Right lobe of liver (tissue), 6 donors: Measurements from ENCODE around the gene WDR77. TPM values are rescaled to one million over a fixed set of nuclear protein-coding genes. Genes with fewer than 3 reads are reported as not detected.

ENCODE experiments used
- ATAC-seq, 4 donors: fragments of 200-7000 bp; cut with Tn5 transposase; one replicate each; pipeline ENCODE4 v1.9.1; 2020; ENCODE audit warnings: mild to moderate bottlenecking in 4 of 4, moderate library complexity in 4 of 4
- DNase-seq, 3 donors: peaks; one replicate each; pipeline ENCODE4 v3.0.0-alpha.2; 2020
- H3K27ac ChIP-seq, 3 donors: fragments of 200-600 bp; one replicate each; pipeline ENCODE4 v1.8.0; 2022
- H3K27me3 ChIP-seq, 2 donors: fragments of 200-600 bp; one replicate each; pipeline ENCODE4 v1.8.0; 2022
- H3K36me3 ChIP-seq, 4 donors: fragments of 200-600 bp; sonication (generic) in 1 of 4; one replicate each; pipeline versions ENCODE4 v1.5.1 to v1.8.0; 2017 to 2022; ENCODE audit warnings: control low read depth in 1 of 4
- H3K4me1 ChIP-seq, 4 donors: fragments of 200-600 bp; sonication (generic) in 1 of 4; one replicate each; pipeline versions ENCODE4 v1.5.1 to v1.8.0; 2017 to 2022; ENCODE audit warnings: control low read depth in 1 of 4
- H3K4me3 ChIP-seq, 3 donors: fragments of 200-600 bp; one replicate each; pipeline ENCODE4 v1.8.0; 2022
- H3K9me3 ChIP-seq, 4 donors: fragments of 200-600 bp; sonication (generic) in 1 of 4; one replicate each; pipeline versions ENCODE4 v1.5.1 to v1.8.0; 2017 to 2022; ENCODE audit warnings: control low read depth in 1 of 4
- POLR2A ChIP-seq: fragments of 450-650 bp; IDR thresholded peaks from one replicate; pipeline ENCODE4 v1.6.1; 2017; ENCODE audit warnings: antibody characterized with exemption, mild to moderate bottlenecking
- WGBS: methylation state at CpG from one replicate; pipeline ENCODE4 v1.1.6; 2018; ENCODE audit warnings: low coverage, low lambda C conversion rate; ENCODE audit not compliant: insufficient coverage; ENCODE audit errors: missing lambda C conversion rate; 5-methylcytosine and 5-hydroxymethylcytosine counted together
- intact Hi-C, 2 donors: fragments of 100-400 bp; cut with DNase I; formaldehyde crosslinking; loops; one replicate each; pipeline versions ENCODE4 v1.11.2 to v1.14.1; 2022
- total RNA-seq, 6 experiments: library from RNA; depleted of rRNA in 2 of 6; stranded (reverse); fragments of >200 nt in 2 of 6; fragmentation: NEBNext Ultra II Directional in 3 of 6; extraction: Animal tissue kit (Norgen Biotek cat#: 25700) in 3 of 6; gene quantifications; one replicate each; pipeline versions ENCODE4 v1.1.0 to v1.2.4, GENCODE V29; 2016 to 2023
- TF ChIP-seq, protein P1 (sequence below), 4 donors: fragments of 200-600 bp in 3 of 4; fragments of 450-650 bp in 1 of 4; IDR thresholded peaks; one replicate each; pipeline versions ENCODE4 v1.5.1 to v1.8.0; 2016 to 2022; ENCODE audit warnings: antibody characterized with exemption in 4 of 4, mild to moderate bottlenecking in 2 of 4
- donor health status: DM: no; HTN: yes; CAD: no.
- donor health status: DM: no; HTN: no; CAD: no.
- donor health status: DM: no; HTN: no; CAD: no.
- donor health status: DM: no; HTN: yes; CAD: no.
- donor health status: DM: no; HTN: yes; CAD: no.

The WDR77 gene
- total RNA-seq, 6 experiments from 2014 or later, result 11.4 to 27.3 (median 14.0) TPM

- TF ChIP-seq, protein P1, sequence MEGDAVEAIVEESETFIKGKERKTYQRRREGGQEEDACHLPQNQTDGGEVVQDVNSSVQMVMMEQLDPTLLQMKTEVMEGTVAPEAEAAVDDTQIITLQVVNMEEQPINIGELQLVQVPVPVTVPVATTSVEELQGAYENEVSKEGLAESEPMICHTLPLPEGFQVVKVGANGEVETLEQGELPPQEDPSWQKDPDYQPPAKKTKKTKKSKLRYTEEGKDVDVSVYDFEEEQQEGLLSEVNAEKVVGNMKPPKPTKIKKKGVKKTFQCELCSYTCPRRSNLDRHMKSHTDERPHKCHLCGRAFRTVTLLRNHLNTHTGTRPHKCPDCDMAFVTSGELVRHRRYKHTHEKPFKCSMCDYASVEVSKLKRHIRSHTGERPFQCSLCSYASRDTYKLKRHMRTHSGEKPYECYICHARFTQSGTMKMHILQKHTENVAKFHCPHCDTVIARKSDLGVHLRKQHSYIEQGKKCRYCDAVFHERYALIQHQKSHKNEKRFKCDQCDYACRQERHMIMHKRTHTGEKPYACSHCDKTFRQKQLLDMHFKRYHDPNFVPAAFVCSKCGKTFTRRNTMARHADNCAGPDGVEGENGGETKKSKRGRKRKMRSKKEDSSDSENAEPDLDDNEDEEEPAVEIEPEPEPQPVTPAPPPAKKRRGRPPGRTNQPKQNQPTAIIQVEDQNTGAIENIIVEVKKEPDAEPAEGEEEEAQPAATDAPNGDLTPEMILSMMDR (IDR thresholded peaks at IDR 0.05), result no peak
- TF ChIP-seq POLR2A, result no peak
- Histone ChIP-seq H3K27me3 (no peaks in the 10 kb centered on the region), H3K27ac (no peak overlapping the region), H3K4me3 (no peak overlapping the region), H3K36me3 (peaks cover 3 to 53% (median 17%) of the 10 kb centered on the region in 4 donors), H3K4me1 (peaks cover 0 to 6% (median 3%) of the 10 kb centered on the region in 4 donors), H3K9me3 (no peaks in the 10 kb centered on the region)
- ATAC-seq (no peak), DNase-seq (no peak)
- WGBS, result 87% methylated on average over 3 of the region's 3 CpGs
- intact Hi-C loops, result no loop called here
Measured at GRCh38 chr1:111455642-111456031, 6.6 kb upstream of the WDR77 start.

DNA sequence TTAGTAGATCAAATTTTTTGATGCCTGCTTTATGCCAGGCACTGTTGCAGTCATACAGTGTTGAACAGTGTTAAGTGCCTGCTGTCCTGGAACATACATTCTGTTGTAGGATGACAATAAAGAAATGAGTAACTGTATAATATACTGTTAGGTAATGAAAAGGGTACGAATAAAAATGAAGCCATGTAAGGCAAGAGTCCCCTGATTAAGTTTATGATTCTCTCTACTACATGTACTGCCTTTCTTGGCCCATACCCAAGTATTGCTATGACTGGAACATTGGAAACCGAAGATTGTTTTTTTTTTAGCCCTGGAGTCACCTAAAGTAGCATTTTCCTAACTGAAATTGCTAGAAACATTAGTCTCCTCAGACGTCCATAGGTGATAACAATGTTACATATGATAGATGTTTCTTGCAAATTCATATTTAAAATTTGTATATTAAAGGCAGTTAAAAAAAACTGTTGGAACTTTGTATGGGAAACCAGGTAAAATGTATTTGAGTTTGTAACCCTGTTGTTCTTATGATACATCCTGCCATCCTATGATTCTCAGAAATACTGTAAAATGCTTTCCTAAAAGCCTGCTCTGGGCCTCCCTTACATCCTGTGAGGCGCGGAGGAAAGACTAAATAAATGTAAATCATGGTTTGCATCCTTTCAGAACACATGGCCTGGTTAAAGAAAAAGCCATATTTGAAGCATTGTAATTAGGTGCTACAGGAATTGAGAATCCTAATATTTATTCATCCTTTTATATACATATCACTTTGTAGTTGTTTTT lies 6.0 kb upstream of the WDR77 start:
- H3K4me1 ChIP-seq, result peaks cover 0 to 12% (median 5%) of the 10 kb centered on the region in 4 donors
- 68% methylated on average over 5 of the region's 5 CpGs for WGBS
- TF ChIP-seq POLR2A, result no peak
- TF ChIP-seq, protein P1 (IDR thresholded peaks at IDR 0.05), result no peak
- no peak for ATAC-seq
- no peak for DNase-seq
- H3K27ac ChIP-seq, result no peak overlapping the region
- no peak overlapping the region for H3K4me3 ChIP-seq
- intact Hi-C loops, result no loop called here
- no peaks in the 10 kb centered on the region for H3K27me3 ChIP-seq
- H3K36me3 ChIP-seq, result peaks cover 1 to 49% (median 16%) of the 10 kb centered on the region in 4 donors
- H3K9me3 ChIP-seq, result no peaks in the 10 kb centered on the region

GRCh38 chr1:111453706-111454105 lies 4.7 kb upstream of the WDR77 start:
- ATAC-seq, result no peak
- intact Hi-C loops, result no loop called here

DNA sequence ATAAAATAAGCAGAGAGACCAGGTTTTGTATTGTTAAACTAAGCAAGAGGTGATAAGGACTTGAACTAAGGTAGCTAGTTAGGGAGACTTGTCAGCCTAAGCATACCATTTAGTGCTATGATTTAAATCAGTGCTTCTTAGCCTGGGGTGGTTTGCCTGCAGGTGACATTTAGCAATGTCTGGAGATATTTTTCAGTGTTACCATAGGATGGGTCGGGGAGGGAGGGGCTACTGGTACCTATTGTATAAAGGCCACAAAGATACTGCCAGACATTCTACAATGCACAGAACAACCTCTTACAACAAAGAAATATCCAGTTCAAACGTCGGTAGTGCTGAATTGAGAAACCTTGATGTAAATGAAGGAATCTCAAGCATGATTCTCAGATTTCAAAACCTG lies 3.5 kb upstream of the WDR77 start:
- no peak for TF ChIP-seq POLR2A
- TF ChIP-seq, protein P1 (IDR thresholded peaks at IDR 0.05), result no peak
- Histone ChIP-seq H3K36me3 (peaks cover 0 to 26% (median 3%) of the 10 kb centered on the region in 4 donors), H3K27me3 (no peaks in the 10 kb centered on the region), H3K27ac (no peak overlapping the region), H3K4me3 (no peak overlapping the region), H3K4me1 (peaks cover 0 to 22% (median 6%) of the 10 kb centered on the region in 4 donors), H3K9me3 (no peaks in the 10 kb centered on the region)
- WGBS, result 72% methylated on average over 2 of the region's 3 CpGs
- ATAC-seq (no peak), DNase-seq (no peak)
- intact Hi-C loops, result no loop called here

More at GRCh38 chr1:111453706-111454105, 4.7 kb upstream of the WDR77 start:
- no peaks in the 10 kb centered on the region for H3K27me3 ChIP-seq
- H3K4me1 ChIP-seq, result peaks cover 0 to 15% (median 6%) of the 10 kb centered on the region in 4 donors
- no peak for DNase-seq
- 86% methylated on average over 3 of the region's 3 CpGs for WGBS
- no peak overlapping the region for H3K27ac ChIP-seq
- no peak overlapping the region for H3K4me3 ChIP-seq
- no peaks in the 10 kb centered on the region for H3K9me3 ChIP-seq
- H3K36me3 ChIP-seq, result peaks cover 0 to 37% (median 11%) of the 10 kb centered on the region in 4 donors
- TF ChIP-seq, protein P1 (IDR thresholded peaks at IDR 0.05), result no peak
- no peak for TF ChIP-seq POLR2A
